HG02571 (cell line): Measurements from ENCODE around the gene IL18R1.
"Not testable (repeated sequence)": the region's sequence is repeated elsewhere in the genome, so short reads cannot be mapped to it uniquely, and the experiment has no call there.

Experiments
- ATAC-seq: cut with Tn5 transposase; IDR thresholded peaks from one replicate; pipeline ENCODE4 v1.9.1; 2021; ENCODE audit warnings: mild to moderate bottlenecking, moderate library complexity; ENCODE audit not compliant: unreplicated experiment

Gene IL18R1, protein sequence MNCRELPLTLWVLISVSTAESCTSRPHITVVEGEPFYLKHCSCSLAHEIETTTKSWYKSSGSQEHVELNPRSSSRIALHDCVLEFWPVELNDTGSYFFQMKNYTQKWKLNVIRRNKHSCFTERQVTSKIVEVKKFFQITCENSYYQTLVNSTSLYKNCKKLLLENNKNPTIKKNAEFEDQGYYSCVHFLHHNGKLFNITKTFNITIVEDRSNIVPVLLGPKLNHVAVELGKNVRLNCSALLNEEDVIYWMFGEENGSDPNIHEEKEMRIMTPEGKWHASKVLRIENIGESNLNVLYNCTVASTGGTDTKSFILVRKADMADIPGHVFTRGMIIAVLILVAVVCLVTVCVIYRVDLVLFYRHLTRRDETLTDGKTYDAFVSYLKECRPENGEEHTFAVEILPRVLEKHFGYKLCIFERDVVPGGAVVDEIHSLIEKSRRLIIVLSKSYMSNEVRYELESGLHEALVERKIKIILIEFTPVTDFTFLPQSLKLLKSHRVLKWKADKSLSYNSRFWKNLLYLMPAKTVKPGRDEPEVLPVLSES

DNA sequence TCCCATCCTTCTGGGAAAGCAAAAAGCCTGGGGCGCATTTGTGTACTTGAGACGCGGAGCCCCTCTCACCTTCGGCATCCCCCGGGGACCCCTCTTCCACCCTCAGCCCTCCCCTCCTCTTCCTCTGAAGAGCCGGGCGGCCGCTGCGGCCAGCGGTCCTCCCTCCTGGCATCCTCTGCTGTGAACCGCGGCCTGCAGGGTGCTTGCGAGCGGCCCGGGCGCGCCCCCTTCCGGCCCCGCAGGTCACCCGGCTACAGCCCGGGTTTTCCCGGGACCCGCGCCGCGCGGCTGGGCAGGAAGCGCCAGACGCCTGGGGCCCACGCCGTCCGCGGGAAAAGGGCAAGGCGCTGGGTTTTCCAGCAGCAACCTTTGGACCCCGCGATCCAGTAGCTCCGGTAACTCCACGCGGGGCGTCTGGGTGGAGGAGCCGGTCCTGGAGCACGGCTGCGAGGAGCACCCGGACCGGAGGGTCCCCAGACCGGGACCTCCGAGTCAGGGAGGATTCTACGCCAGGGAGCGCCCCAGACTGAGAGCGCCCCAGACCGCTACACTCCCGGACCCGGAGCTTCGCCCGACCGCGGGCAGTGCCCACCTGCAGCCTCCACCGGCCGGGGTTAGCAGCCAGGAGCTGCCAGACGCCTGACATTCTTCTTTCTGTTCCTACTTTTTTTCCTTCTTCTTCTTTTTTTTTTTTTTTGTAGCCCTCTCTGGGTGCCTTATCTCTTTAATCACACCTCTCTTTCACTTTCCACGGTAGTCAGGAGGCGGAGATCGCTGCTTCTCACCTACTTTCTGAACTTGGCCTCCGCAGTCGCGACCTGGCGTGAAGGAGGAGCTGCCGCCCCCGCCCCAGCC, at the start of gene IL18R1:
TSS of gene IL18R1 (plus strand) at position 271 of the 855 bp plus-strand sequence. CDS start 6,865 bp downstream, outside the sequence.
- ATAC-seq = peak; percentile 94

DNA sequence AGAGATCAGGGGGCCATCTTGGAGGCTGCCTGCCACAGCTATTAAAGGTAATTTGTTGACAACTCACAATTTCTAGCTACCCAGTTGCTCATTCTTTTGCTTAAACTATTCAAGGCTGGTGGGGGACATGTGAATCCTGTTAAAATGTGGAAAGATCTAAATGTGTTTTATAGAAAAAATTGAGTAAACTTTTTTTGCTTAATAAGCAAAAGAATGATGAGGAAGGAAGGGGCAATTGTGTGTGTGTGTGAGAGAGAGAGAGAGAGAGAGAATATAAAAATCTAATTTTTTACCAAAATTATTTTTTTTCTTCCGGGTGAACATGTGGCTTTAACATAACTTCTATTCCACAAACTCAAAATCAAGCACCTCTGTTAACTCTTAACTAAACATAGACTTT, 49.5 kb upstream of the IL18R1 start:
- no peak for ATAC-seq

DNA sequence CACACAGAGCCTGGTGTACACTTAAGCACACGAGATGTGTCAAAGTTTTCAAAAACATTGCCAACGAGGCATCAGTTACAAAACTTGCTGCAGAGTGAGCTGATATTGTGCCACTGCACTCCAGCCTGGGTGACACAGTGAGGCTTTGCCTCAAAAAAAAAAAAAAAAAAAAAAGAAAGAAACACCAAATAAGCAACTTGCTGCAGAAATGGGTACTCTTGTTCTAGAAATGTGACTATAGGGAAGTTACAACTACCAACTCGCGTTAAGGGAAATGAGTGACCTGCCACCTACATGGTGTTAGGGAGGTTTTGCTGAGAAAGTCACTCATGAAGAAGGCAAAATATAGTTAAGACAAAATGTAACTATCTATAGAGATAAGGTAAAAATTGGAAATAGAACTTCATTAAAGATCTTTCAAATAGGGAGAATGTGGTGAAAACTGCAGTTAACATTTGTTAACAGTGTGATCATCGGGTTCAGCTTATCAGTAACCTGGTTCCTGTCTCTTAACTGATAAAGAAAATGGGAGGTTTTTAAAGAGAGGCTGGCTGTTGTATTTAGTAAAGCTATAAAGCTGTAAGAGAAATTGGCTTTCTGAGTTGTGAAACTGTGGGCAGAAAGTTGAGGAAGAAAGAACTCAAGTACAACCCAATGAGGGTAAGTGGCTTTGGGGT, 44.5 kb upstream of the IL18R1 start, which contains the start of gene IL1RL1:
TSS of gene IL1RL1 (plus strand) at position 600 of the 677 bp plus-strand sequence. CDS start 26,702 bp downstream, outside the sequence.
- ATAC-seq = no peak

DNA sequence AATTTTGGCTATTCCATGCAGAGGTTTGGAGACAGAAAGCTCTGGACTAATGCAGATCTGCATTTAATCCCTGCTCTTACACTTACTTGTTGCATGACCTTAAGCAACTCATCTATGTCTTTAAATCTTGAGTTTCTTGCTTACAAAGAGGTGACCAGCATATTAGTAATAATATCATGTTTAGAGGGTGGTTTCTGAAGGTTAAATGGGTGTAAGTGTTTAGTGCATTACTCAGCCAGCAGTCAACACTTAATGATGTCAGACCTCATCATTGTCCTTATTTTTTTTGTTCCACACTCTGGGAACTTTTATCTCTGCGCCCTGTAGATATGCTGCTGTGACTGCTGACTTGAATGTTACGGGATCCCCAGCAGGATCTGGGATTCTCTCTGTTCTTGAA, 42.6 kb upstream of the IL18R1 start:
- no peak for ATAC-seq

DNA sequence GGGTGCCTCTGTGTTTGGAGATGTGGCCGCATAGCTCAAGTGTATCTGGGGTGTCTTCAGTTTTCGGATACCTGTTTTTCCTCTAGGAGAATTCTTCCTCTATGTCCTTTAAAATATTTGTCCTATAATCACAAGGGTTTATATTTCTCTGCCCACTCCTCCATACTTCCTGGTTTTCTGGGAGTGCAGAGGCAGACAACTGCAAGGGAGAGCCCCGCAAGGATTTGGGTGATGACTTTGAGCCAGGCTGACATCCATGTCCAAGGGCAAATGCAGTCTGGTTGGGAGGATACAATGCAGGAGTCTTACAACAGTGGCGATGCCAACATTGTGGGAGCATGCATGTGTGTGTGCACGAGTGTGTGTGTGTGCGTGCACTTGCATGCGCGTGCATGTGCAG, 42.1 kb upstream of the IL18R1 start:
- ATAC-seq = no peak

DNA sequence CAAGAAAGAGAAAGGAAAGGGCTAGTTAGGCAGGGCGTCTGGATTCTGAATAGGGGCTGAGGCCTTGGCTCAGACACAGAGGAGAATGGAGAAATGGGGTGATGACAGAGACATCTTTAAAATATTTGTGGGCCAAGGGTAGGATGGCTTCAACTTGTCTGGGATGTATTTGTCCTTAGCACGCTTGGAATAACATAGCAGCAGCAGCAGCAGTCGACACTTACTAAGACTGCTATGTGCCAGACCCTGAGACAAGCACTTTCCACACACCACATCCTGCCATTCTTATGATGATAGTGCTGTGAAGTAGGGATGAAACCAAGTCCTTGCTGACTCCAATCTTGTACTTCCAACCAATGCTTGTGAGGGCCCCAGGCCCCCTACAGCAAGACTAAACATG, 41.6 kb upstream of the IL18R1 start:
- no peak for ATAC-seq

DNA sequence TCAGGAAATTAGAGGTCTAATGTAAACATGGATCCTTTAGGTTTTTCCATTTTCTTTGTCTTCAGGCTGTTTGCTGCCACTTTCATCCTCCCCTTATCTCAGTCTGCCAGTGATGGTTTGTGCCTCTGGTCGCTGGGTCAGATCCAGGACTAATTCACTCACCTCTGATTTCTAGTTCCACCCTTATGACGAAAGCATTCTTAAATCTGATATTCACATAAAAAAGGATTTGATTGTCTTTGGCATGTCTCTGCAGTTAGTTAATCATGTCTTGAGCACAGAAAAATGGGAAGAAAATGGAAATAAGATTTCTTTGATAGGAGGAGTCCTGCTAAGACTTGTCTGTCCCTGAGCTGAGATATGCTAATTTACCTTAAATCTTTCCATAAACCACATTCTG, 39.7 kb upstream of the IL18R1 start:
- no peak for ATAC-seq

DNA sequence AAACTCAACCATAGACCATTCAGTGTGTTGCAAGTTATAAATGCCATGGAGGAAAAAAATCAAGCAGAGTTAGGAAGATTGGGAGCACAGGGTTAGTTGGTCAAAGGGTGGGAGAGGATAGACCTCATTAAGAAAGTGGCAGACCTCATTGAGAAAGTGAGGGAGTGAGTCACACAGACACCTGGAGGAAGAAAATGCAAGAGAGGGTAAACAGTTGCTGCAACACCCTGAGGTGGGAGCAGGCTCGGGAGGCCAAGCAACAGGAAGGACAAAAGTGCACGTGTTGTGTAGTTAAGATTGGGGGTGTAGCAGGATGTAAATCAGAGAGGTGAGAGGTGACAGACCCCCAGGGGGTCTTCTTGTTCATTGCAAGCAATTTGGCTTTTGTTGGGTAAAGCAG, 37.9 kb upstream of the IL18R1 start:
- no peak for ATAC-seq

DNA sequence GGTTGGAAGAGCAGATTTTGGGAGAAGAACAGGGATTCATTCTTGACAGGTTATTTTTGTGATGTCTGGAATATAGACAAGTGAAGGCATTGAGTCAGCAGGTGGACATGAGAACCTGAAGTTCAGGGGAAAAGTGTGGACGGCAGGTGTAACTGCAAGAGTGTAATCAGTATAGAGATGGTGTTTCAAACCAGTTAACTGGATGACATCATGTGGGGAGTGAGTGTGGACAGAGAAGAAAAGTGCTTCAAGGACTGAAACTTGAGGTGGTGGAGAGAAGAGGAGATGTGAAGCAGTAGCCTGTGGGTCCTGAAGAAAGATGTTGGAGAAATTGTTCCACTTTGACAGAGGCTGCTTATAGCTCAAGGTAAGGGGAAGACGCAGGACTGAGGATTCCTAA, 37.2 kb upstream of the IL18R1 start:
- no peak for ATAC-seq

DNA sequence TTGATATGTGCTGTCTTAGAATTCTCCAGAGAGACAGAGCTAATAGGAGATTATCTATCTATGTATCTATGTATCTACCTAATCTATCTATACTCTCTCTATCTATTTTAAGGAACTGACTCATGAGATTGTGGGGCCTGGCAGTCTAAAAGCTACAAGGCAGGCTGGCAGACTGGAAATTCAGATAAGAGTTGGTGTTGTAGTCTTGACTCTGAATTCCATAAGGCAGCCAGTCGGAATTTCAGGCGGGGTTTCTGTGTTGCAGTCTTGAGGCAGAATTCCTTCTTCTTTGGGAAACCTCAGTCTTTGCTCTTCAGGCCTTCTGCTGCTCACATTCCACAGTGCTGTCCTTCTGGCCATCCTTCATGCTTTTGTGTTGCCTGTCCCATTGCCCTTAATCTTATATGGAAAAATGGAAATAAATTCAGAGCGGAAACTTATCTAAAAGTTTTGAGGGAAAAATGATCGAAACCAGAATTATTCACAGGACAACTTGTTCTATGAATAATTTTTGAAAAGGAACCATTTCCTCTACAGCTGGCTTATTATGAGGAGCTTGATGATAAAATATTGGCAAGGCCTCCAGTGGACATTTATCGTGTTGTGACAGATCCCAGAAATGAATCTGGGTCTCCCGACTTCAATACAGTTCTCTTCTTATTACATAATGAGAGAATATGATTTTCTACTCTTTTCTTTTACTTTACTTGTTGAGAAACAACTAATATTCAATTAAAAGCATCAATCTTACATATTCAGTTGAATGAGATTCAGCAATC, 33.5 kb upstream of the IL18R1 start:
- no peak for ATAC-seq

DNA sequence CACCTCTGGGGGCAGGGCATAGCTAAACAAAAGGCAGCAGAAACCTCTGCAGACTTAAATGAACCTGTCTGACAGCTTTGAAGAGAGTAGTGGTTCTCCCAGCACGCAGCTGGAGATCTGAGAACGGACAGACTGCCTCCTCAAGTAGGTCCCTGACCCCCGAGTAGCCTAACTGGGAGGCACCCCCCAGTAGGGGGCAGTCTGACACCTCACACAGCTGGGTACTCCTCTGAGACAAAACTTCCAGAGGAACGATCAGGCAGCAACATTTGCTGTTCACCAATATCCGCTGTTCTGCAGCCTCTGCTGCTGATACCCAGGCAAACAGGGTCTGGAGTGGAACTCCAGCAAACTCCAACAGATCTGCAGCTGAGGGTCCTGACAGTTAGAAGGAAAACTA, 30.7 kb upstream of the IL18R1 start:
- ATAC-seq = not testable (repeated sequence)

DNA sequence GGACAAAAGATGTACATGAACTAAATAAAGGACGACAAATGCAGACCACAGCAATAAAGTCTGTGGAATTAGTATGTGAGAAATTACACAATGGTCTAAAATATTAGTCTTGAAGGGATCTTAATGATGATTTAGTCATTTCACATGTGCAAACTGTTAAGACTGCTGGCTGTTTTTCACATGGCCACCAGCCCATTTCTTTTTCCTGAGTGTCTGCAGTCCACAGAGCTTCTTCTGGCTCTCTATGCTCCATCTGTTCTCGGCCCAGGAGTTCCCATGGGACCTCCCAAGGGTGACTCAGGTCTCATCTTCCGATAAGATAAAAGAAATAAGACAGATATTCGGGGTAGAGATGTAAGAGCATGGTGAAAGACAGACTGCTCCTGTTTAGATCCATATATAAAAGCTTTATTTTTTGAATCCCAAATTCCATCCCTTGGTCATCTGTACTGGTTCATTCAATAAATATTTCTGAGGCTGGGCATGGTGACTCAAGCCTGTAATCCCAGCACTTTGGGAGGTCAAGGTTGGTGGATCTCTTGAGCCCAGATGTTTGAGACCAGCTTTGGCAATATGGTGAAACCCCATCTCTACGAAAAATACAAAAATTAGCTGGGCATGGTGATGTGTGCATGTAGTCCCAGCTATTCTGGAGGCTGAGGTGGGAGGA, 24.1 kb upstream of the IL18R1 start:
- ATAC-seq = no peak

DNA sequence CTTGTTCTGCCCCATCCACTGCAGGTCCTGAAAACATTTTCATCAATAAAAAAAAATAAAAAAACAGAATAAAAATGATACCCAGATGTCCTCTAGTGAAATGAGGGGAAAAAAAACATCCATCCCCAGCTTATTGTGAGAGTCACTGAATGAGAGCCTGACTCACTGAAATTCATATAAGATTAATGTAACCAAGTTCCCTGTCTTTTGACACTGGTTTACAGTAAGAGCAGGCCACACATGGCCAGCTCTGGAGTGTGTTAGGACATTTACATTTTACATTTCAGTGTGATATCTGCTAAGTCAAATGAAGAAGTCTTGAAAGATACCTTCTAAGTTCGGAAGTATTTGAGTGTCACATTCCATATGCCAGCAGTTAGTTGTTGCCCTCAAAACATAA, 21.1 kb upstream of the IL18R1 start:
- ATAC-seq = no peak

DNA sequence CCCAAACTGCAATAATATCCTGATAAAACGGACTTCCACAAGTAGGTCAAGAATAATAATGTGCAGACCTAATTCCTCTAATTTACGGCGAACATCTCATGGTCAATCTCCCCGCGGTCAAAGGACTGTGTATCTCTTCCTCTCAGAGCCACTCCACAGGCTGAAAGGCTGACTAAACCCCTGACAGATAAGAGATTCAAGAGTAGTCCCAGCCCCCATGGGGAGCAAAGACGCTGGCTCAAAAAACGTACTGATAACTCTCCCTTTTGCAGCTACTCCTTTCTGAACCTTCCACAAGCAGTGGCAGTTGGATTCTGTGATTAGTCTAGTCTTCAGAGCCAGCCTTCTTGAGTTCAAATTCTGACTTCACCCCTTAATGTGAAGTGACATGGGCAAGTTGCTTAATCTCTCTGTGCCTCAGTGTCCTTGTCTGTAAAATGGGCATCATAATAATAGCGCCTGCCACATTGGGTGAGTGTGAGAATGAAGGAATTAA, 19.7 kb upstream of the IL18R1 start:
- no peak for ATAC-seq

DNA sequence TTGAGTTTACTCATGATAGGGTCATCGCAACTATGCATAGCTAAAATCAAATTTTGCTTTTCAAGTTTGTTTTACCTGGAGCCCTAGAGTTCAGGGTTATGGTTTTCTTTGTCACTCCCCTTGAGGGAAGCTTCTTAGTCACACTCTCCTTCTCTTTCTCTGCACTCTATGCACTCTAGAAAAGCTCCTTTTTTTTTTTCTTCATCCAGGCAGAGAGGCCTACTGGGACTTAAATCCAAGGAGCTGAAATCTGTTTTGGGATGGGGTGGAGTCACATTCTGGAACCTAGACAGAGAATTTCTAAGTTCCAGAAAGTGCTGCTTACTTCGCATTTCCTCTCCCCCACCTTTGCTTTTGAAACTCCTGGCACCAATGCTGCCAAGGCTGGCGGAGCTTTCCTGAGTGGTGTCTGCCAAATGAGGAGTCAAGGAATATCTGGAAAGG, 19.1 kb upstream of the IL18R1 start:
- no peak for ATAC-seq

DNA sequence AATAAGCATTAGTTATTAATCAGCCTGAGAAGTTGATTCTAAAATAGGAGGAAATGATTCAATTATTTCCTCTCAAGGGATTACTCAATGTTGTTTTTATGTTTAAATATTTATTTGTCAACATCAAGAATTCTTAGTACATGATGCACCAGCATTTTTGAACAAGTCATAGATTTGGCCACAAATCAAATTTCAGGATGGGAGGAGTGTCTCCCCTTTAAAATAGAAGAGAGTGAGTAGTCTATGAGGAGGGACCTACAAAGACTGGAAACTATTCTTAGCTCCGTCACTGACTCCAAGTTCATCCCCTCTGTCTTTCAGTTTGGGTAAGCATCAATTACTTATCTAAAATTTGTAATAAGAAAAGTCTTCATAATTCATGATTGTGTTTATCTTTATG, 18.6 kb upstream of the IL18R1 start:
- ATAC-seq = no peak

DNA sequence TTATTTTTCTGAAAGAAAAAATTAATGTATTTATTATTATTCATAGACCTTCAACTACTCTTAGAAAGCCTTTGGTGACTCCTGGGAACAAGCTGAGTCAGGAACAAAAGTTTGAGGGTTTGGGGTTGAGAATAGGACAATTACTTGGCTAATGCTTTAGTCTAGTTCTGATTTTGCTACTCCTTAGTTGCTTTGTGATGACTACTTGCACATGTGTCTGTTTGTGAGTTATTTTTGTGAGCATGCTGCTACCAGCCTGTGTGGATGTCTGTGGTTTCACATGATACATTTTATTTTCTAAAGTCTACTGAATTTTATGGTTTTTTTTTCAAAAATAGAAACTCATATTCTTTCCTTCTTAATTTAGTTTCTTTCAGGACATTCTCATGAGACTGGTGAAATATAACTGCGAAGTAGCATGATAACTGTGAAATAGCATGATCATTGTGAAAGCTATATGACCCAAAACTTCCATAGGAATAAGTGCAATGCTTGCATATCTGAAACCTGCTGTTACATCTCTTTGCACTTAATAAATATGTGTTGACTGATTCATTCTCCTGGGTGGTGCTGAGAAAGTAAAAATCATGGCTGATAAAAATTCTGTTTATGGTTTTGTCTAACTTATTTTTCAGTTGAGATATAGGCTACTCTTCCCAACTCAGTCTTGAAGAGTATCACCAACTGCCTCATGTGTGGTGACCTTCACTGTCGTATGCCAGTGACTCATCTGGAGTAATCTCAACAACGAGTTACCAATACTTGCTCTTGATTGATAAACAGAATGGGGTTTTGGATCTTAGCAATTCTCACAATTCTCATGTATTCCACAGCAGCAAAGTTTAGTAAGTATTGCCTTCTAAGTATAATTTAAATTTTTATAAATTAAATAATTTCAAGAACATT, 17.9 kb upstream of the IL18R1 start:
- no peak for ATAC-seq

DNA sequence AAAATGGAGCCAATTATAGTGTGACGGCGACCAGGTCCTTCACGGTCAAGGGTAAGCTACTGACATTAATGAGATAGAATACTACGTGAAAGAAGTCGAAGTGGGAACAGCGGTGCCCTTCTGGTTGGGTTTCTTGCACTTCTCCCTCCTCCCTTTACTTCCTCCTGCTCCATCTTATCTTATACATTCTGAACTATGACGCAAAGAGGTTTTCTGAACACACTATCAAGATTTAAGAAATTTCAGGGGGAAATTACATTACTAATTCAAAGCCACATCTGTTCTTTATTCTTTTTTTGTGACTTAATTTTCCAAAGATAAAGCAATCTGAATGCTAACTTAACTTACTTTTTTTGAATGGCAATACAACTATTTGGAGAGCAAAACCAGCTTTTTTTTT, 14.8 kb upstream of the IL18R1 start:
- no peak for ATAC-seq

DNA sequence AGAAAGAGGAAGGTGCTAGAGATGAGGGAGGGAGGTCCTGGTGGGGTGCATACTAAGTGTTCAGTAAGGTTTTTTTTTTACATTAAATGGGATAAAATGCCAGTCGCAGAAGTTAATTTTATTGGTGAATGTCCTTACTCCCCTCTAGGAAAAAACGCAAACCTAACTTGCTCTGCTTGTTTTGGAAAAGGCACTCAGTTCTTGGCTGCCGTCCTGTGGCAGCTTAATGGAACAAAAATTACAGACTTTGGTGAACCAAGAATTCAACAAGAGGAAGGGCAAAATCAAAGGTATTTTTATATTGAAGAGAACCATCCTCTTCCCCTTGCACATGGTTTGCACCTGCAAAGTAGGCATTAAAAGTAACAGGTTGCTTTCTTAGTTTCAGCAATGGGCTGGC, 12.7 kb upstream of the IL18R1 start:
- no peak for ATAC-seq
